Measurements from ENCODE around the gene CARD6. TPM values are rescaled to one million over a fixed set of nuclear protein-coding genes. Genes with fewer than 3 reads are reported as not detected.

The CARD6 gene
- total and polyA plus RNA-seq, 2 donors (not counting 1 experiment from before 2014, with no cell fraction given) = 0.72 to 2.7 TPM

DNA sequence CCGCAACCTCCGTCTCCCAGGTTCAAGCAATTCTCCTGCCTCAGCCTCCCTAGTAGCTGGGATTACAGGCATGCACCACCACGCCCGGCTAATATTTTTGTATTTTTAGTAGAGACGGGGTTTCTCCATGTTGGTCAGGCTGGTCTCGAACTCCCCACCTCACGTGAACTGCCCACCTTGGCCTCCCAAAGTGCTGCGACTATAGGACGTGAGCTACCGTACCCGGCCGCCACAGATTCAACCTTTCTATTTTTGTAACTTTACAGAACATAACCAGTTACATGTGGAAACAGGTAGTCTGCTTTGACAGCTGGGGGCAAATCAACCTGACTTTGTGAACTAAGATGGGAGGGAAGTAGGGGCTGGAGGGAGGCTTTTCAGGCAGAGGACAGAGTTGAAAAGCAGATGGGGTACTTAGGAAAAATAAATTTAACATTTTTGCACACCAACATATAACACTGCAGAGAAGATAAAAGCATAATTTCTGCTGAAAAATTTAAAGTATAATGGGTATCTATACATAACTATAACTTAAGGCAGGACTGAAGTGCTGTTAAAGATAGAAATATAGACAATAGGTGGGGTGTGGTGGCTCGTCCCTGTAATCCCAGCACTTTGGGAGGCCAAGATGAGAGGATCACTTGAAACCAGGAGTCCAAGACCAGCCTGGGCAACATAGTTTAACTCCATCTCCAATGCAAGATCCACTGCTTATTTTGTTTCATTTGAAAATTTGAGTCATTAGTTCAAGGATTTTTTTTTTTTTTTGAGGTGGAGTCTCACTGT lies 11.2 kb upstream of the CARD6 start:
- intact Hi-C loops (cut with micrococcal nuclease) = loop anchor here (5.0 to 10.0 kb wide), 2 partner anchors 795 to 1092 kb away; no protein-coding TSS in a partner anchor
- ATAC-seq (ENCODE audit: low read depth) (no peak), DNase-seq (no peak)
- Histone ChIP-seq H3K4me1 (ENCODE audit: control insufficient read depth in 2 of 2, insufficient read depth in 2 of 2, low read length in 2 of 2) (peaks cover 15 to 16% of the 10 kb centered on the region in 2 donors), H3K9me3 (ENCODE audit: control extremely low read depth in 1 of 3, control insufficient read depth in 2 of 3, insufficient read depth in 1 of 3, low read length in 2 of 3) (no peaks in the 10 kb centered on the region), H3K4me2 (replicated peaks; ENCODE audit: low read depth, low read length, poor library complexity, severe bottlenecking) (no peak overlapping the region), H3K79me2 (ENCODE audit: control insufficient read depth, insufficient read depth, low read length) (no peaks in the 10 kb centered on the region), H3K36me3 (replicated peaks in 1 of 2; ENCODE audit: control extremely low read depth in 1 of 2, control insufficient read depth in 1 of 2, extremely low read depth in 1 of 2, insufficient read depth in 2 of 2, low read length in 1 of 2) (peaks cover 31 to 69% of the 10 kb centered on the region in 2 experiments), H2AFZ (ENCODE audit: insufficient read depth, low read depth, low read length, poor library complexity, severe bottlenecking) (no peak overlapping the region), H3K27me3 (replicated peaks in 1 of 4; ENCODE audit: control extremely low read depth in 1 of 4, control insufficient read depth in 3 of 4, insufficient read depth in 4 of 4, low read length in 3 of 4) (no peaks in the 10 kb centered on the region), H3K4me3 (ENCODE audit: control extremely low read depth in 1 of 5, extremely low read depth in 1 of 5, insufficient read depth in 1 of 5, low read depth in 2 of 5, low read length in 4 of 5) (no peak overlapping the region), H3K27ac (ENCODE audit: low read length in 2 of 2) (no peak overlapping the region), H4K20me1 (ENCODE audit: control insufficient read depth, insufficient read depth, low read length, poor library complexity, severe bottlenecking) (peaks cover 42% of the 10 kb centered on the region), H3K9ac (ENCODE audit: low read length) (no peak overlapping the region)
- ChIA-PET CTCF (no interaction called here), POLR2A (no interaction called here)
- H3K4me3 Mint-ChIP-seq = no peak overlapping the region
- whole genome bisulfite sequencing (ENCODE audit: insufficient coverage) = 95% methylated on average over 3 of the region's 13 CpGs
- H3K27ac Mint-ChIP-seq = no peak overlapping the region
- TF ChIP-seq EZH2 (IDR thresholded peaks at IDR 0.05; ENCODE audit: borderline replicate concordance, insufficient read depth, low read depth, low read length, poor library complexity, severe bottlenecking) = no peak
- TF ChIP-seq, protein P1, sequence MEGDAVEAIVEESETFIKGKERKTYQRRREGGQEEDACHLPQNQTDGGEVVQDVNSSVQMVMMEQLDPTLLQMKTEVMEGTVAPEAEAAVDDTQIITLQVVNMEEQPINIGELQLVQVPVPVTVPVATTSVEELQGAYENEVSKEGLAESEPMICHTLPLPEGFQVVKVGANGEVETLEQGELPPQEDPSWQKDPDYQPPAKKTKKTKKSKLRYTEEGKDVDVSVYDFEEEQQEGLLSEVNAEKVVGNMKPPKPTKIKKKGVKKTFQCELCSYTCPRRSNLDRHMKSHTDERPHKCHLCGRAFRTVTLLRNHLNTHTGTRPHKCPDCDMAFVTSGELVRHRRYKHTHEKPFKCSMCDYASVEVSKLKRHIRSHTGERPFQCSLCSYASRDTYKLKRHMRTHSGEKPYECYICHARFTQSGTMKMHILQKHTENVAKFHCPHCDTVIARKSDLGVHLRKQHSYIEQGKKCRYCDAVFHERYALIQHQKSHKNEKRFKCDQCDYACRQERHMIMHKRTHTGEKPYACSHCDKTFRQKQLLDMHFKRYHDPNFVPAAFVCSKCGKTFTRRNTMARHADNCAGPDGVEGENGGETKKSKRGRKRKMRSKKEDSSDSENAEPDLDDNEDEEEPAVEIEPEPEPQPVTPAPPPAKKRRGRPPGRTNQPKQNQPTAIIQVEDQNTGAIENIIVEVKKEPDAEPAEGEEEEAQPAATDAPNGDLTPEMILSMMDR (IDR thresholded peaks at IDR 0.05) = no peak
- no peaks in the 10 kb centered on the region for H3K27me3 Mint-ChIP-seq
- H3K4me1 Mint-ChIP-seq = peaks cover 33% of the 10 kb centered on the region
- H3K9me3 Mint-ChIP-seq (ENCODE audit: insufficient read depth) = no peaks in the 10 kb centered on the region

Measured in B cell (primary cell).